HG02571 (cell line): ENCODE measurements around the gene PLCB2.

Experiments
- ATAC-seq: cut with Tn5 transposase; IDR thresholded peaks from one replicate; pipeline ENCODE4 v1.9.1; 2021; ENCODE audit warnings: mild to moderate bottlenecking, moderate library complexity; ENCODE audit not compliant: unreplicated experiment

The PLCB2 gene

DNA sequence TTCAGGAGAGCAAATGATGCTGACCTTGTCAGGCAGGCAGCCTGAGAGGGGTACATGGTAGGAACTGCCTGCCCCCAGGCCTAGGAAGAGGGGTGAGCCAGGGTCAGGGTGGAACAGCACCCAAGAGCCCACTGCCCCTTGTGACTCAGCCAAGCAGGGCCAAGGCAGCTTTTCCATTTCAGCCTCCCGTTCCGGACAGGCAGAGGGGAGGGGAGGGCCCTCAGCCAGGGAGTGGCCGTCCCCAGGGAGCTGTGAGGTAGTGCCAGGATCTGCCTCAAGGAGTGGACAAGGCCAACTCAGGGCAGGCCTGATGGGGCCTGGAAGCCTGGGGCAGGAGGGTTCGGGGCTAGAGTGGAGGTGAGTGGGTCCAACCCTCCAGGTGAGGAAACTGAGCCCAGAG, 19.8 kb downstream of the PLCB2 start:
- ATAC-seq = no peak

DNA sequence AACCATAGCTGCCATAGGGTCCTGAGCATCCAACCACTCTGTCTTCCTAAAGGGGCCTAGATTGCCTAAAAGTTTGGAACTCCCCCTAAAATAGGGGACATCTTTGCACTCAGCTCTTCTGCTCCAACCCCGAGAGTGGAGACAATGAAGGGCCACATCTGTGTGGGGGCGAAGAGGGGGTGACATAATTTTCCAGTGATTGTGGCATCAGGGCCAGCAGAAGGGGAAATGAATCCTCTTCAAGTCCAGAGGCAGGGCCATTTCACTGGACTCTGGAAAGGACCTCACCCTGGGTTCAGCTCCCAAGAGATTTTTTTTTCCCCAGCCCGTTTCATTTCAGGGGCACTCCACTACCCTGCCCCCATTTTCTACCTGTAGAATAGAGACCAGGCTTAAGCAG, 20.2 kb downstream of the PLCB2 start:
- ATAC-seq = no peak

DNA sequence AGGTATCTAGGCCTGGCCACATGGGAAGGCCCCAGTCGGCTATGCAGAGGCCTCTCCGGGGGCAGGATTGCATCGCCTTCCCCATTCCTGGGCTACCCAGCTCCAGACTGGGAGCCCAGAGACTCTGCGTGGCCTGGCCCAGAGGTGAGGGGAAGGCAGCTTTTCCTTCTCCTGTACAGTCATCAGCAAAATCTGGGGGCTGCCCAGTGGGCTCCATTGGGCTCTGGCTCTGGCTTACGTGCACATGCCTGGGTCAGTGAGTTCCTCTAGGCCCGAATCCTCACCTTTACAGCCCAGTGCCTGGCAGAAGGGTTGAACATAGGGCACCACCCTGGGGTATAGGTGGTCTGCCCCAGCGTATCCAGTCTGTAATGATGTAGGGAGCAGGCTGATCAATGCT, 20.9 kb downstream of the PLCB2 start:
- no peak for ATAC-seq

DNA sequence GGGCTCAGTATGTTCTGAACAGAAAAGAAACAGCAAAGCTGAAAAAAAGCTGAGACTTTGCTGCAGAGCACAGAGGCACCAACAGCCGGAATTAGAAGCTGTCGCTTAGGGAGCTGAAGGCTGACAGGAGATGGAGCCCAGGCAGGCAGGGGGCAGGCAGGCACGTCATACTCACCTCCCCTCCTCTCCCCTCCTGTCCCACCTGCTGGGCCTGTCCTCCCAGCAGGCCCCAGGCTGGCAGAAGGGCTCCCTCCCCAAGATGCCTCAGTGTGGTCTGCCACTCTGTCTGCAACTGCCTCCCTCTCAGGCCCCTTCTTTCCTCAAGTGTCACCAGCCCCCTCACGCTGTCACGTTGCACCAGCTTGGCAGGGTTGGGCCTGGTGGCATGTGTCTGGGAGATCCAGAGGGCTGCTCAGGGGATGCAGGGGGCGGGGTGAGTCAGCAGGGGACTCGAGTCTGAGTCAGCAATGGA, 21.6 kb downstream of the PLCB2 start:
- ATAC-seq = no peak

DNA sequence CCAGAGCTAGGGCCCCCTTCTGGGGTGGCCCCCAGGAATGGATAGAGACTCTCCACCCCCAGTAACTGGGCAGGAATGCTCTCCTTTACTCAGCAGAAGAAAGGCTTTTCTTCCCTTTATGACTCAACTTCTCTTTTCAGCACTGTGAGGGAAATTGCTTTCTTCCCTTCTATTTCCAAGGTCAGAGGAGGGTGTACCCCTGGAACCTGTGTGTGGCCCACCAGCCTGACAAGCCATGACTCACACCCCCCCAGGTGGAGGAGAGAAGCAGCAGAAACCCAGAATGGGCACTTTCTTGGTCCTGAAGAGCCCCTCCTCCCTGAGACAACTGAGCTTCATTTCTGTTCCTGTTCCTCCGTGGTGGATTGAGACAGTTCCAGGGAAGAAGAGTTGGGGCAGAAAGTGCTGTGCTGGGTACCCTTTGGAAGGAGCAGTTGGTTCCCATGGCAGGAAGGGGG, 22.2 kb downstream of the PLCB2 start:
- ATAC-seq = no peak

DNA sequence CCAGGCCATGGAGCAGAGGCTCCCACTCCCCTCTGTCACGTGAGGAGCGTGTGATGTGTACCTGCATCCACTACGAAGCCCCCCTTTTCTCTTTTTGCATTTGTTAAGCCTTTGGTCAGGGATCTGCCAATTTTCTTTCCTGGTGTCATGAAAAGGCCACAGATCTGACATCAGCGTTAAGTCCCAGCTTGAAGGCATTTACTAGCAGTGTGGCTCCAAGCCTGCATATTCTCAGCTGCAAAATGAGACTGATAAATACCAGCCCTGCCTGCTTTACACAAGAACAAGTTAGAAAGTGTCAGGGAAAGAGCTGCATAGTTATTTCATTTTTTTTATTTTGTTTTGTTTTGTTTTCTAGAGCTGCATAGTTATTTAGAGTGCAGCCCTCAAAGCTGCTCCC, 22.6 kb downstream of the PLCB2 start:
- ATAC-seq = no peak

DNA sequence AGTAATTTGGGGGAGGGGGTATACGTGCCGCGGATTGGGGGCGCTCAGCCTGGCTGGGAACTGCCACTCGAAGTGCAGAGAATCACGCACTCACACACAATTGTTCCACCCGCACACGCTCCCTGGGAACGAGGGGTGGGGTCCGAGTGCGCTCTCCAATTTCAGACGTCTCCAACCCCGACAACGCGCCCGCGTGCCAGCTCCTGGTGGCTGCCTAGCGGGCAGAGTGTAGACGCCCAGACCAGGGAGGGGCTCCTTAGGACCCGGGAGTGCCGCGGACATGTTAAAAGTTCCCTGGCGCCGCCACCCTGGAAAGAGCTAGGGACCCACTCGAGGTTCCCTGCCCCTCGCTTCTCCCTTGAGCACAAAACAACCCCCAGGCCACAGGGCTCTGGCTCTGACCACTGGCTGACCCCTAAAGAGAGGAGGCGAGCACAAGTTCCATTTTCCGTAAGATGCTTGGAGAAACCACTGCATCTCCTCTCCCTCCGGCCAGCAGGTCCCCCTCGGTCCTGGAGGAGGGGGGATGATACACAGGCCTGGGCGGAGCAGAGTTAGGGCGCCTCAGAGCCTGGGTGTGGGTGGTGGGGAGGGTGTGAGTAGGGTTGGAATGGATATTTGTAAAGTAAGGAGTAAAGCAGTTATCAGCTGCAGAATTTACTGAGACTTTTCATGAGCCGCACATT, 24.0 kb downstream of the PLCB2 start:
- no peak for ATAC-seq

DNA sequence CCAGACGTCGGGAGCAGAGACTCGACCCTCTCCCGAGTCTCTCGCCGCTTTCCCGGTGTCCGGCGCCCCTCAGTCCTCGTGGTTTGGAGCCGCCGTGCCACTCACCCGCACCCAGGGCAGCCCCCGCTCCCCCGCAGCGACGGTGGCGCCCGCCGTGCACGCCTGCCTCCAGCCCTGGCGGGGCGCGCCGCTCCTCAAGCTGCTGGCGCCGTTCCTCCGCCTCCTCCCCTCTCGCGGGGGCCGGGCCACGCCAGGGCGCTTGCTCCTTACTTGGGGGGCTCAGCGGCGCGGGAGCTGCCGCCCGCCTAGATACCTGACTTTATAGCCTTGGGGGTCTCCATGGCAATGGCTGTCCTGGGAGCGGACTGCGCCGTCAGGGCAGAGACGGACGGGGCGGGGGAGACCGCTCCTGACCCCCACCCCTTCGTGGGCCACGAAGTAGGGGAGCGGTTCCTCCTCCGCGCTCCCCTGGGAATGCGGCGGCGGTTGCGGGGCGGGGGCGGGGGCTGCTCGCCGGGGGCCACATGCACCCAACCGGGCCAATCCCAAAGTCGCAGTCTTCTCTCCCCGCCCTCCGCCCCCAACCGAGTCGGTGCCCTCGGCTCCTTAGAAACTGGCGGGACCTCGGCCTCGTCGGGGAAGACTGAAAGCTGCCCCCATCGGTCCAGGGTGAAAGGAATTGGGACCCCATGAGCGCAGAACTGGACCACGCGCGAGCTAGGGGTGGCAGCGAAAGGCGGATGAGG, 24.7 kb downstream of the PLCB2 start, which contains the start of gene ANKRD63:
ANKRD63 (minus strand) TSS at position 196 of the 746 bp plus-strand sequence. CDS start 478 bp downstream, outside the sequence.
- no peak for ATAC-seq

DNA sequence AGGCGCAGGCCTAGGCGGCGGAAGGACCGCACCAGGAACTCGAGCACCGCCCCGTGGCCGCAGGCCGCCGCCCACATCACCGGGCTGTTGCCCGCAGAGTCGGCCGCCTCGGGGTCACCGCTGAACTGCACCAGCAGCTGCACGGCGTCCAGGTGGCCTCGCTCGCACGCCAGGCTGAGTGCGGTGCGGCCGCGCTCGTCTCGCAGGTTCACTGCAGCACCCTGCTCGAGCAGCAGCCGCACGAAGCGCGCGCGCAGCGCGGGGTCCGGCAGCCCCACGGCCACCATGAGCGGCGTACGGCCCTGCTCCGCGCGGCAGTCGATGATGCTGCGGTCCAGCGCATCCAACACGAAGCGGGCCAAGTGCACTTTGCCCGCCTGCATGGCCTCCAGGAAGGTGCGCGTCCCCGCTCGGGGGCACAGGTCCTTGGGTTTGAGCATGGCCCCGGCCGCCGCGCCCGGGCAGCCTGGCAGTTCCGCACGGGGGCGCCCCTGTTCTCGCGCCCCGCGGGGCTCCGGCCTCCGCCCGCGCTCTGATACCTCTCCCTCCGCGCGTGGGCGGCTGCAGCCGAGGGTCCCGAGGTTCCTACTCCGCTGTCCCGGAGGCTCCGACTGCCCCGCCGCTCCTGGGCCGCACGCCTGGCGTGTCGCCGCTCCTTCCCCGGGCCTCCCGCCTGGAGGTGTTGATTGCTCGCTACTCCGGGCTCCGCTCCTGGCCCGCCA, 25.4 kb downstream of the PLCB2 start:
- ATAC-seq = no peak

DNA sequence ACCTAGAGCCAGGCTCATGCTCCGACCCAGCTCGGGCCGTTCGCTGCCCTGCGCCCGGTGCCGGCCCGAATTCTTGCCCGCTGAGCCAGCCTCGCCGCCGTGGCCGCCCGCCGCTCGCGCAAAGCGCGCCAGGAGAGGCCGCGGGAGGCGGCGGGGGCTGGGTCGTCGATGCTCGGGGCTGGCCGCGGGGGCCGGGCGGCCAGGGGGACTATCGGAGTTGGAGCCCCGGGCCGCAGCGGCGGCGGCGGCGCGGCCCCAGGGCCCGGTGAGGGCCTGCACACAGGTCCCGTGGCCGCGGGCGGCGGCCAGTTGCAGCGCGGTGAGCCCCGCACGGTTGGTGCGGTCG, 26.0 kb downstream of the PLCB2 start:
- no peak for ATAC-seq

DNA sequence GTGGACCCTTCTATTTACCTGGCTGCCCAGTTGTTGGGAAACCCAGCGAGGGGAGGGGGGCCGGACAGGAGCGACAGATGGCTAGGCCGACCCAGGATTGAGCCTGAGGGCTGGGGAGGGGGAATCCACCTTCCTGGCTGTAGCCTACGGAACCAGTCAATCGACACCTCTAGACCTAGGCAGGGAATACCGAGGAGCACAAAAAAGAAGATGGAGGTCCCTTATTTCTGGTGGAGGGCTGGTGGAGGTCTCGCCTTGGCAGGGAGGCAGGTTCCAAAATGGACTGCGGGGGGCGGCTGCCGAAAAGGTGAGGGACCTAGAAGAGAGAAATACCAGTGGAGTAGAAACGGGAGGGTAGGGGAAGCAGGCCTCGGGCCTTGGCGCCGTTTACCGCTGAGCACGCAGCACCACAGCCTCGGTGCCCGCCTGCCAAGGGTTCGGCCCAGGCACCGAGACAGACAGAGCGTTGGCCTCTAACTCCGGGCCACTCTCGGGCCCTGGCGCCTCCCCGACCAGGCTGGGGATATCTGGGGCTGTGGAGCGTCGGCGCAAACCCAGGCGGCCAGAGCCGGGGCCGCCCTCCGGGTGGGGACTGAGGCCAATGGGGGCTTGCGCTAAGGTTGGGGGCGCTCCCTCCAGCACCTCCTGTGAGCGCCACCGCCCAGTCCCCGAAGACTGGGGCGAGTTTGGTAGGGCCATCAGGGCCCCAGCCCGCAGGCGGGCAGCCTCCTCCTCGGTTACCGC, 26.5 kb downstream of the PLCB2 start:
- no peak for ATAC-seq

DNA sequence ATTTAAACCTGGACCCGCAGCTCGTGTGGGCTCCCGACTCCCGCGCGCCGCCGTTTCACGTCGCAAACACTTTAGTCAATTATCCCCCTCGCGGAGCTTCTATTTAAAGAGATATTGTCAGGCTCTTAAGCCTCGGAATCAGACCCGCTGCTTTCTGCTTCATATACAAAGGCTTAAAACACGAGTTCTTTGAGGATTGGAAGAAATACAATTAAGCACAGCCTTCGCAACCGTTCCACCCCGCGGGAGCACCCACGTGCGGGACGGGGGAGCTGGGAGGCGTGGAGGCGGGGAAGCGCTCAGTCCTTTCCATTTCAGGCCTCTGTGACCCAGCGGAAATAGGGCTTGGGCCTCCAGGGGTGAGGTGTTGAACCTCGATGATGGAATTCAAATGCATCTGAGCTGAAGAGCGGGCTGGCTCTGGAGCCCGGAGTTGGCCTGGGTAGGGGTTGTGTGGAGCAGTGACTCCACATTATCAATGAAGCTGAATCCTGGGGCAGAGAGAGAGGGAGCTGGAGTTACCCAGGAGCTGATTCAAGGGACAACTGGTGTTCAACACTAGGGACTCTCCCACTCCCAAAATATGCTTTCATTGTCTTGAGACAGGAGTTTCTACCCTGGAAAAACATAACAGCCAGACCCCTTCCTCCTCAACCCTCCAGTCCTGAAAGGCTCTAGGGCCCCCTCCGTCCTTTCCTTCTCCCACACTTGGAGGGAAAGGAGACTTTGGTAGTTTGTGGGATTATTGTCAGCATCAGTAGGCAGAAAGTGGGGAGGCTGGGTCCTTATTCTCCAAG, 27.3 kb downstream of the PLCB2 start:
- no peak for ATAC-seq

DNA sequence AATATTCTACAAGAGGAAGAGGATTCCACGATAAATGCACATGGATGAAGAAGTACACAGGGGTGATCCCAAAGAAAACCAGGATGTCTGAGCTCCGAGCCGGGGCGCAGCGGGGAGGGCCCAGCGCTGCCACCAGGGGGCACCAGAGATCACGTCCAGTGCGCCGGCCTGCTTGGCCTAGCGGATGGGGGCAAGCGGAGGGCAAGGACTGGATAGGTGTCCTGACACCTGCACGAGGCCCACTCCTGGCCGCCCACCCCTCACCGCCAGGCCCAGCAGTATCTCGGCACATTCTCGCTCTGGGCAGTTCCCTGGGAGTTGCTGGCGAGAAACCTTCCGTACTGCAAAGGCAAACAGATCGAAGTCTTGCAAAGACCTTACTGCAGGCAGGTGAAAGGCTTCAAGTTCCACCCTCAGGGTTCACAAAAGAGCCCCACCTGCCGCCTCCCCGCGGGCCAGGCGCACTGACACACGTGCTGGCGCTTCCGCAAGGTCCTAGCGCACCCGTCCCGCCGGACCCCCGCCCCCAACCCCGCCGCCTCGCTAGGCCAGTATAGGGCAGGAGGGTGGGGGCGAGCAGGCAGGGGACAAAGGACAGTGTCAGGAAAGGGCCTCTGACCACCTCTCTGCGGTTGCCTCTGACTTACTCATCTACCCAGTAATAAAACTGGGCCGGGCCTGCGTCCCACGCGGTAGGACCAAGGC, 28.1 kb downstream of the PLCB2 start:
- ATAC-seq = no peak

DNA sequence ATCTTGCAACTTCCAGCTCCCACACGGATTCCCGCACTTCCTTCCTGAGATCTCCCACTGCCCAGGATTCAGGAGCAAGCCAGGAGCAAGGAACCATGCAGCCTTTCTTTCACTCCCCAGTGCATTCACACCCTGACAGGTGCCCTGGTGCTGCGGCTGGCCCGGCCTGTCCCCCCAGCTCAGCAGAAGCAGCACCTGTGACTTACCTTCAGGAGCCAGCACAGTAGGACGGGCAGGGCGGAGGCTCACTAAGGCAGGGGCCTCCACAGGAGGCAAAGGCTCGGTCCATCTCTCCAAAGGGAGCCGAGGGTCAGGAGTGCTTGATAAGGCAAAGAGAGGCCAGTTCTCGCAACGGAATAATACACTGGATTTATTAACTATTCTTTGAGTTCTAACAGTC, 29.7 kb downstream of the PLCB2 start:
- no peak for ATAC-seq

DNA sequence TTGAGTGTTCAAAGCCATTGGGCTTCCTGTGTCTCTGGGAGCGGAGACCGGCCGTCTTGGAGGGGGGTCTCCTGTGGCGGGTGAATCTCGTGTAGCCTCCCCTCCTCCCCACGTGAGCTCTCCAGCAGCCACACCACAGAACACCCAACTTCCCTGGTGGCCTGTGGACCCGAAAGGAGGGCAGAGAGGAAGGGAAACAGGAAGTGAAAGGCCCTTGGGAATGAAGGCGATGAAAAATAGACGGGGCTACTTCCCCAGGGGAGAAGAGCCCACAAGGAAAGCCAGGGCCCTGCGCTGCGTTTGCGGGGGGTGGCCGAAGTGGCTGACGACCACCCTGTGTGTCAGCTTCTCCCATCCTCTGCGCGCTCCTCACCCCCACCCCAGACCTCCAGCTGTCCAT, 30.3 kb downstream of the PLCB2 start:
- no peak for ATAC-seq

DNA sequence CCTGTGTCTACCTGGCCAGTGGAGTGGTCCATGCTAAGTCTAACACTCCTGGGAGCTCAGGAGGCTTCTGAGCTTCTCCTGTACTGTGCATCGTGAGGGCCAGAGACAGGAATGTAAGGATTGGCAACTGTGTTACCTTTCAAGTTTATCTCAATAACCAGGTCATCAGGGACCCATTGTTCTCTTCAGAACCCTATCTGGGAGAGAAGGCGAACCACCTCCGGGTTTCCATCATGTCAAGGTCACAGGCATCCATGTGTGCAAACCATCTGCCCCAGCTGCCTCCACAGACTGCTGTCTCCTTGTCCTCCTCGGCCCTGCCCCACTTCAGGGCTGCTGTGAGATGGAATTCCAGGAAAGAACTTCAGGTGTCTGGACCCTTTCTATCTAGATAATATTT, 30.8 kb downstream of the PLCB2 start:
- no peak for ATAC-seq

DNA sequence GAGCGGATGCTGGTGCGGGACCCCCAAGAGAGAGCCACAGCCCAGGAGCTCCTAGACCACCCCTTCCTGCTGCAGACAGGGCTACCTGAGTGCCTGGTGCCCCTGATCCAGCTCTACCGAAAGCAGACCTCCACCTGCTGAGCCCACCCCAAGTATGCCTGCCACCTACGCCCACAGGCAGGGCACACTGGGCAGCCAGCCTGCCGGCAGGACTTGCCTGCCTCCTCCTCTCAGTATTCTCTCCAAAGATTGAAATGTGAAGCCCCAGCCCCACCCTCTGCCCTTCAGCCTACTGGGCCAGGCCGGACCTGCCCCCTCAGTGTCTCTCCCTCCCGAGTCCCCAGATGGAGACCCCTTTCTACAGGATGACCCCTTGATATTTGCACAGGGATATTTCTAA, 31.8 kb downstream of the PLCB2 start:
- ATAC-seq = no peak

DNA sequence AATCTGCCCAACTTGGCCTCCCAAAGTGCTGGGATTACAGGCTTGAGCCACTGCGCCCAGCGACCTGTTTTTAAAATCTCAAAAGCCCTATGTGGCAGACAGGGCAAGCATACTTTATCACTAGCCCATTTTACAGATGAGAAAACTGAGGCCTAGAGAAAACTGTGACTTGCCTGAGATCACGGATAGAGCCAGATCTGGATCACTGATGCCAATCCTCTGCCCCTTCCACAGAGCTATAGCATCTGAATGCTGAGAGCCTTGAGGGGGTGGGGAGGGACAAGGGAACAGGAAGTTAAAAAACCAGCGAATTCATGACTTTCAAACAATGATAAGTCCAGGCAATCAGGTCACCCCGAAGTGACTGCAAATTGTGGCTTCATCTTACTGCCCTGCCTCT, 32.2 kb downstream of the PLCB2 start:
- ATAC-seq = no peak

DNA sequence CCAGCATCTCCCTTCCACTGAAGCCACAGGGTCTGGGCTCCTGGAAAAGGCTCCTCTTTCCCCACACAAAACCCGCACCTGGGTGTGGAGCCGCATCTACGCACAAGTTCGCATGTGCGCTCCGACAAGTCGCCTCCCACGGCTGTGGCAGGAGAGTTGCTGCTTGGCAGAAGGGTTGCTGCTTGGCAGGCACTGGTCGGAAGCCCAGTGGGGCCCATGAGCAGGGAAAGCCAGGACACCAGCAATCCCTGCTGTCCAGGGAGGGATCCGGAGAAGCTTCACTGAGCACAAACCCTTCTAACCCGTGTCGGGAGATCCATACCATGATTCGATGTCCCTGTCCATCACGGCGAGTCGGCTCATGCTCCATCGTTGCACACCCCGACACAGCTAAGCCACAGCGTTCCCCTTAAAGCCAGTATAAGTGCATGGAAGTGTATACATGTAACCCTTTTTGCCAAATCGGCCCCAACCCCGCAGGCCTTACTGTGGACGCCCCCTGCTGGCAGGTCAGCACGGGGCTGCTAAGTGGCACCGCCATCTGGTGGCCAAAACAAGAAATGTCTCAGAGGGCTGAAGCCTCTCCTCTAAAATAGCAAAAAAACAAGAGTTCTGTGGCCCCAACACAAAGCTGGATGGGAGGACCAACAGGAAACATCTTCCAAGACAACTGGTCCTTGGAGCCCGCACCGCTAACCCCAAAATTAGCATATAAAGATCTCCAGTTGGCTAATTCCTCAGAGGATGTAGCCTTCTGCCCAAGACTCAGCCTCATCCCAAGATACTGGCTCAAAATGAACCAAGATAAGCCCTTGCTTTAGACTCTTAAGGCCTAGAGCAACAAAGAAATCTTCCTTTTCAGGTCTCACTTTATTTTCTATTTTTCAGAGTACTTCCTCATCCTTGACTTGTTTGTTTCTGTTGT, 33.1 kb downstream of the PLCB2 start:
- no peak for ATAC-seq
